HepG2 (cell line): ENCODE measurements around the gene C21orf58. TPM values are rescaled to one million over a fixed set of nuclear protein-coding genes. Genes with fewer than 3 reads are reported as not detected.

ENCODE experiments used
- CBX5 ChIP-seq: sonication (generic); formaldehyde crosslinking; IDR thresholded peaks from 2 replicates; pipeline ENCODE4 v1.4.0; 2020; ENCODE audit warnings: missing genetic modification reagents, borderline replicate concordance
- ELF4 ChIP-seq: sonication (generic); formaldehyde crosslinking; IDR thresholded peaks from 2 replicates; pipeline ENCODE4 v1.5.0; 2020; ENCODE audit warnings: missing genetic modification reagents, mild to moderate bottlenecking, moderate library complexity, borderline replicate concordance
- KLF6 ChIP-seq: IDR thresholded peaks from 2 replicates; pipeline ENCODE4 v1.8.0; 2016; ENCODE audit warnings: missing biosample characterization, missing genetic modification reagents
- MAF1 ChIP-seq: sonication (generic); formaldehyde crosslinking; IDR thresholded peaks from 2 replicates; pipeline ENCODE4 v1.5.0; 2020; ENCODE audit warnings: missing genetic modification reagents, borderline replicate concordance
- TEAD2 ChIP-seq: sonication (generic); formaldehyde crosslinking; IDR thresholded peaks from 2 replicates; pipeline ENCODE4 v1.9.0; 2021; ENCODE audit warnings: missing genetic modification reagents
- ZBTB1 ChIP-seq: sonication (generic); formaldehyde crosslinking; IDR thresholded peaks from 2 replicates; pipeline ENCODE4 v1.4.0; 2020; ENCODE audit warnings: missing genetic modification reagents, borderline replicate concordance
- ZBTB8A ChIP-seq: sonication (generic); formaldehyde crosslinking; IDR thresholded peaks from 2 replicates; pipeline ENCODE4 v1.4.0; 2020; ENCODE audit warnings: mild to moderate bottlenecking, low read depth, missing genetic modification reagents, borderline replicate concordance
- ZNF121 ChIP-seq: sonication (generic); formaldehyde crosslinking; IDR thresholded peaks from 2 replicates; pipeline ENCODE4 v1.5.0; 2020; ENCODE audit warnings: mild to moderate bottlenecking, missing genetic modification reagents
- ZNF317 ChIP-seq: sonication (generic); formaldehyde crosslinking; IDR thresholded peaks from 2 replicates; pipeline ENCODE4 v1.5.0; 2020; ENCODE audit warnings: mild to moderate bottlenecking, missing genetic modification reagents
- ZNF776 ChIP-seq: sonication (generic); formaldehyde crosslinking; IDR thresholded peaks from 2 replicates; pipeline ENCODE4 v1.4.0; 2020; ENCODE audit warnings: mild to moderate bottlenecking, missing genetic modification reagents
- ZNF883 ChIP-seq: sonication (generic); formaldehyde crosslinking; IDR thresholded peaks from 2 replicates; pipeline ENCODE4 v1.5.1; 2020; ENCODE audit warnings: mild to moderate bottlenecking, missing genetic modification reagents; ENCODE audit errors: not compliant biosample characterization
- ZSCAN20 ChIP-seq: sonication (generic); formaldehyde crosslinking; IDR thresholded peaks from 2 replicates; pipeline ENCODE4 v1.4.0; 2020; ENCODE audit warnings: missing genetic modification reagents, mild to moderate bottlenecking, borderline replicate concordance
- polyA plus RNA-seq, 8 experiments: library from polyadenylated mRNA; depleted of rRNA in 3 of 8; stranded (reverse) in 7 of 8; unstranded in 1 of 8; fragments of >200 nt; fragmentation: Illumina TruSeq in 4 of 8; extraction: Trizol in 4 of 8; gene quantifications; 2 replicates each; pipeline versions ENCODE4 v1.2.1 to v1.2.3, GENCODE V29; 2011 to 2016; ENCODE audit warnings: low read depth in 4 of 8, missing spikeins in 1 of 8, mixed read lengths in 1 of 8; ENCODE audit not compliant: insufficient read depth in 1 of 8
- total RNA-seq, 5 experiments: library from RNA; depleted of rRNA; stranded (reverse); fragments of >200 nt; fragmentation: Illumina TruSeq; extraction: Trizol; gene quantifications; 2 replicates each; pipeline ENCODE4 v1.2.3, GENCODE V29; 2016; ENCODE audit warnings: low read depth in 1 of 5
- TF ChIP-seq, protein P1 (sequence below): sonication (generic); formaldehyde crosslinking; IDR thresholded peaks from 2 replicates; pipeline ENCODE4 v1.4.0; 2020; ENCODE audit warnings: mild to moderate bottlenecking, missing genetic modification reagents, borderline replicate concordance
- TF ChIP-seq, protein P2 (sequence below): sonication (generic); formaldehyde crosslinking; conservative IDR thresholded peaks from 2 replicates; pipeline ENCODE4 v1.4.0; 2020; ENCODE audit warnings: mild to moderate bottlenecking, missing genetic modification reagents, moderate library complexity
- TF ChIP-seq, protein P3 (sequence below): sonication (generic); formaldehyde crosslinking; IDR thresholded peaks from 2 replicates; pipeline ENCODE4 v1.4.0; 2020; ENCODE audit warnings: missing genetic modification reagents
- TF ChIP-seq, protein P4 (sequence below): sonication (generic); formaldehyde crosslinking; IDR thresholded peaks from 2 replicates; pipeline ENCODE4 v1.5.0; 2020; ENCODE audit warnings: missing genetic modification reagents, mild to moderate bottlenecking, borderline replicate concordance

Gene C21orf58
- total and polyA plus RNA-seq, 2 of the 13 experiments (the other 11 are each of a cell fraction or from before 2014, with no cell fraction given) = 3.5 to 6.8 TPM

DNA sequence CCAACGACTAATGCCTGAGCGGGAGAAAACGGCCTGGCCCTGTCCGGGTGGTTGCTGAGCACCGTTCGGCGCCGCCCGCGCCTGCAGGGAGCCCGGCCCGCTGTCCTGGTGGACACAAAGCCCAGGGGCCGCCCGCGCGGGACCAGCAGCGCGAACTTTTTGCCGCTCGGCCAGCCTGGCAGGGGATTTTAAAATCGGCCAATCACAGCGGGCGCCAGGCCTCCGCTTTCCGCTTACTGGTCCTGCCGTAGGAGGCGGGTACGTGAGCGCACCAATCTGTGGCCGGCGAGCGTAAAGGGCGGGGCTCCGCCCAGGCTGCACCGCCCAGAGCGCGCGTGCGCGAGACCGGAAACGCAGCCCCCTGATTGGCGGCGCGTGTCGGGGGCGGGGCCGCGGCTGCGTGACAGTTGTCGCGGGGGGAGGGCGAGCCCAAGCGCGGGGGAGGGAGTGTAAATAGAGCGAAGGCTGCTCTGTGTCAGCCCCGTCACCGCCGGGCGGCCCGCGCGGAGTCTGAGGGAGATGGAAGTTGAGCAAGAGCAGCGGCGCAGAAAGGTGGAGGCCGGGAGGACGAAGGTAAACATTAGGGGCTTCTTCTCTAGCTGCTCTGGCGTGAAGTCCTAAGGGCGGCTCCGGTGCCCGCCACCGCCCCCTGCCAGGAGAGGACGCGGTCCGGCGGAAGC lies at the start of gene C21orf58, which contains the start of gene PCNT (continued):
- TF ChIP-seq, protein P1, sequence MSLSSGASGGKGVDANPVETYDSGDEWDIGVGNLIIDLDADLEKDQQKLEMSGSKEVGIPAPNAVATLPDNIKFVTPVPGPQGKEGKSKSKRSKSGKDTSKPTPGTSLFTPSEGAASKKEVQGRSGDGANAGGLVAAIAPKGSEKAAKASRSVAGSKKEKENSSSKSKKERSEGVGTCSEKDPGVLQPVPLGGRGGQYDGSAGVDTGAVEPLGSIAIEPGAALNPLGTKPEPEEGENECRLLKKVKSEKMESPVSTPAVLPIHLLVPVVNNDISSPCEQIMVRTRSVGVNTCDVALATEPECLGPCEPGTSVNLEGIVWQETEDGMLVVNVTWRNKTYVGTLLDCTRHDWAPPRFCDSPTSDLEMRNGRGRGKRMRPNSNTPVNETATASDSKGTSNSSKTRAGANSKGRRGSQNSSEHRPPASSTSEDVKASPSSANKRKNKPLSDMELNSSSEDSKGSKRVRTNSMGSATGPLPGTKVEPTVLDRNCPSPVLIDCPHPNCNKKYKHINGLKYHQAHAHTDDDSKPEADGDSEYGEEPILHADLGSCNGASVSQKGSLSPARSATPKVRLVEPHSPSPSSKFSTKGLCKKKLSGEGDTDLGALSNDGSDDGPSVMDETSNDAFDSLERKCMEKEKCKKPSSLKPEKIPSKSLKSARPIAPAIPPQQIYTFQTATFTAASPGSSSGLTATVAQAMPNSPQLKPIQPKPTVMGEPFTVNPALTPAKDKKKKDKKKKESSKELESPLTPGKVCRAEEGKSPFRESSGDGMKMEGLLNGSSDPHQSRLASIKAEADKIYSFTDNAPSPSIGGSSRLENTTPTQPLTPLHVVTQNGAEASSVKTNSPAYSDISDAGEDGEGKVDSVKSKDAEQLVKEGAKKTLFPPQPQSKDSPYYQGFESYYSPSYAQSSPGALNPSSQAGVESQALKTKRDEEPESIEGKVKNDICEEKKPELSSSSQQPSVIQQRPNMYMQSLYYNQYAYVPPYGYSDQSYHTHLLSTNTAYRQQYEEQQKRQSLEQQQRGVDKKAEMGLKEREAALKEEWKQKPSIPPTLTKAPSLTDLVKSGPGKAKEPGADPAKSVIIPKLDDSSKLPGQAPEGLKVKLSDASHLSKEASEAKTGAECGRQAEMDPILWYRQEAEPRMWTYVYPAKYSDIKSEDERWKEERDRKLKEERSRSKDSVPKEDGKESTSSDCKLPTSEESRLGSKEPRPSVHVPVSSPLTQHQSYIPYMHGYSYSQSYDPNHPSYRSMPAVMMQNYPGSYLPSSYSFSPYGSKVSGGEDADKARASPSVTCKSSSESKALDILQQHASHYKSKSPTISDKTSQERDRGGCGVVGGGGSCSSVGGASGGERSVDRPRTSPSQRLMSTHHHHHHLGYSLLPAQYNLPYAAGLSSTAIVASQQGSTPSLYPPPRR (CRISPR knock-in tag) = no peak
- no peak for TF ChIP-seq ZBTB1 (CRISPR knock-in tag)
- no peak for TF ChIP-seq TEAD2 (CRISPR knock-in tag)
- 0 out of 2 replicates have a peak, but pooled peaks have one; percentile 3 for TF ChIP-seq ZNF121 (CRISPR knock-in tag)
- no peak for TF ChIP-seq CBX5
- no peak for TF ChIP-seq ZNF883
- TF ChIP-seq, protein P2, sequence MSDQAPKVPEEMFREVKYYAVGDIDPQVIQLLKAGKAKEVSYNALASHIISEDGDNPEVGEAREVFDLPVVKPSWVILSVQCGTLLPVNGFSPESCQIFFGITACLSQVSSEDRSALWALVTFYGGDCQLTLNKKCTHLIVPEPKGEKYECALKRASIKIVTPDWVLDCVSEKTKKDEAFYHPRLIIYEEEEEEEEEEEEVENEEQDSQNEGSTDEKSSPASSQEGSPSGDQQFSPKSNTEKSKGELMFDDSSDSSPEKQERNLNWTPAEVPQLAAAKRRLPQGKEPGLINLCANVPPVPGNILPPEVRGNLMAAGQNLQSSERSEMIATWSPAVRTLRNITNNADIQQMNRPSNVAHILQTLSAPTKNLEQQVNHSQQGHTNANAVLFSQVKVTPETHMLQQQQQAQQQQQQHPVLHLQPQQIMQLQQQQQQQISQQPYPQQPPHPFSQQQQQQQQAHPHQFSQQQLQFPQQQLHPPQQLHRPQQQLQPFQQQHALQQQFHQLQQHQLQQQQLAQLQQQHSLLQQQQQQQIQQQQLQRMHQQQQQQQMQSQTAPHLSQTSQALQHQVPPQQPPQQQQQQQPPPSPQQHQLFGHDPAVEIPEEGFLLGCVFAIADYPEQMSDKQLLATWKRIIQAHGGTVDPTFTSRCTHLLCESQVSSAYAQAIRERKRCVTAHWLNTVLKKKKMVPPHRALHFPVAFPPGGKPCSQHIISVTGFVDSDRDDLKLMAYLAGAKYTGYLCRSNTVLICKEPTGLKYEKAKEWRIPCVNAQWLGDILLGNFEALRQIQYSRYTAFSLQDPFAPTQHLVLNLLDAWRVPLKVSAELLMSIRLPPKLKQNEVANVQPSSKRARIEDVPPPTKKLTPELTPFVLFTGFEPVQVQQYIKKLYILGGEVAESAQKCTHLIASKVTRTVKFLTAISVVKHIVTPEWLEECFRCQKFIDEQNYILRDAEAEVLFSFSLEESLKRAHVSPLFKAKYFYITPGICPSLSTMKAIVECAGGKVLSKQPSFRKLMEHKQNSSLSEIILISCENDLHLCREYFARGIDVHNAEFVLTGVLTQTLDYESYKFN (CRISPR knock-in tag) = no peak; the same call in 1 of the 2 replicates
- TF ChIP-seq, protein P3, sequence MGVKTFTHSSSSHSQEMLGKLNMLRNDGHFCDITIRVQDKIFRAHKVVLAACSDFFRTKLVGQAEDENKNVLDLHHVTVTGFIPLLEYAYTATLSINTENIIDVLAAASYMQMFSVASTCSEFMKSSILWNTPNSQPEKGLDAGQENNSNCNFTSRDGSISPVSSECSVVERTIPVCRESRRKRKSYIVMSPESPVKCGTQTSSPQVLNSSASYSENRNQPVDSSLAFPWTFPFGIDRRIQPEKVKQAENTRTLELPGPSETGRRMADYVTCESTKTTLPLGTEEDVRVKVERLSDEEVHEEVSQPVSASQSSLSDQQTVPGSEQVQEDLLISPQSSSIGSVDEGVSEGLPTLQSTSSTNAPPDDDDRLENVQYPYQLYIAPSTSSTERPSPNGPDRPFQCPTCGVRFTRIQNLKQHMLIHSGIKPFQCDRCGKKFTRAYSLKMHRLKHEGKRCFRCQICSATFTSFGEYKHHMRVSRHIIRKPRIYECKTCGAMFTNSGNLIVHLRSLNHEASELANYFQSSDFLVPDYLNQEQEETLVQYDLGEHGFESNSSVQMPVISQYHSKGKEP = no peak
- peak; percentile 7; the same call in 1 of the 2 replicates for TF ChIP-seq ZBTB8A (CRISPR knock-in tag)
- peak; percentile 3; the same call in 1 of the 2 replicates for TF ChIP-seq ZNF776 (CRISPR knock-in tag)
- TF ChIP-seq KLF6 = no peak
- TF ChIP-seq, protein P4, sequence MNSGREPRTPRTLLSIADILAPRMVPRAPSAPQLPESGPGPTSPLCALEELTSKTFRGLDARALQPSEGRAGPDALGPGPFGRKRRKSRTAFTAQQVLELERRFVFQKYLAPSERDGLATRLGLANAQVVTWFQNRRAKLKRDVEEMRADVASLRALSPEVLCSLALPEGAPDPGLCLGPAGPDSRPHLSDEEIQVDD = no peak
- TF ChIP-seq ELF4 (CRISPR knock-in tag) = no peak
- 0 out of 2 replicates have a peak, but pooled peaks have one; percentile 15 for TF ChIP-seq ZSCAN20 (CRISPR knock-in tag)
- 0 out of 2 replicates have a peak, but pooled peaks have one; percentile 47 for TF ChIP-seq MAF1
- peak; percentile 56; the same call in 1 of the 2 replicates for TF ChIP-seq ZNF317 (CRISPR knock-in tag)
